NK-92 treated with Interleukin-12 subunit alpha and Interleukin-12 subunit beta, amount 100 ng/mL, for 24 hours (cell line): ENCODE results near the gene CDC27.
"Not testable (repeated sequence)": the region's sequence is repeated elsewhere in the genome, so short reads cannot be mapped to it uniquely, and the experiment has no call there.

Experiments
- DNase-seq: peaks from one replicate; lab custom pipeline; 2025; lab: John Stamatoyannopoulos, UW

CDC27 gene

GRCh38 chr17:47071171-47071570 lies 117.9 kb downstream of the CDC27 start:
- DNase-seq = not testable (repeated sequence)

GRCh38 chr17:47070266-47070665 lies 118.8 kb downstream of the CDC27 start:
- DNase-seq = not testable (repeated sequence)
